NOMO-1 treated with DMSO at 0.1 percent for 48 hours (cell line): ENCODE results near the gene CLPSL1.

ENCODE experiments used
- DNase-seq: peaks from one replicate; lab custom pipeline; 2025; ENCODE audit not compliant: unreplicated experiment; lab: John Stamatoyannopoulos, UW

CLPSL1 gene

GRCh38 chr6:35757456-35758123 is 23.2 kb upstream of the CLPSL1 start:
- no peak for DNase-seq

- no peak for DNase-seq
Measured at GRCh38 chr6:35759426-35759825, 21.4 kb upstream of the CLPSL1 start.

- no peak for DNase-seq
Measured at GRCh38 chr6:35765739-35766138, 15.1 kb upstream of the CLPSL1 start.

- no peak for DNase-seq
Measured at GRCh38 chr6:35769211-35769610, 11.6 kb upstream of the CLPSL1 start.

- DNase-seq: no peak
Measured at GRCh38 chr6:35771343-35771627, 9.5 kb upstream of the CLPSL1 start.

GRCh38 chr6:35774116-35774794 is 6.6 kb upstream of the CLPSL1 start:
- DNase-seq: no peak

GRCh38 chr6:35775031-35775430 is 5.8 kb upstream of the CLPSL1 start:
- no peak for DNase-seq

- DNase-seq: peak; percentile 32
Measured at GRCh38 chr6:35776364-35777215, 4.2 kb upstream of the CLPSL1 start, which contains the start of gene CLPSL2. Gene CLPSL2 (plus strand): TSS chr6:35776598. CDS start chr6:35776619, 21 bp downstream.

- no peak for DNase-seq
Measured at GRCh38 chr6:35777356-35778102, 3.3 kb upstream of the CLPSL1 start.

- DNase-seq: no peak
Measured at GRCh38 chr6:35778437-35778836, 2.4 kb upstream of the CLPSL1 start.

- no peak for DNase-seq
Measured at GRCh38 chr6:35781290-35781689, 471 bp downstream of the CLPSL1 start.

GRCh38 chr6:35782424-35782823 is 1.6 kb downstream of the CLPSL1 start:
- DNase-seq: no peak

- no peak for DNase-seq
Measured at GRCh38 chr6:35784200-35784599, 3.4 kb downstream of the CLPSL1 start.

- DNase-seq: no peak
Measured at GRCh38 chr6:35786272-35786671, 5.5 kb downstream of the CLPSL1 start.

- no peak for DNase-seq
Measured at GRCh38 chr6:35786810-35787209, 6.0 kb downstream of the CLPSL1 start.

GRCh38 chr6:35787266-35788218 is 6.7 kb downstream of the CLPSL1 start:
- DNase-seq: no peak

- no peak for DNase-seq
Measured at GRCh38 chr6:35788423-35788982, 7.7 kb downstream of the CLPSL1 start.

GRCh38 chr6:35790683-35791082 is 9.9 kb downstream of the CLPSL1 start:
- no peak for DNase-seq

- no peak for DNase-seq
Measured at GRCh38 chr6:35794536-35795452, 14.0 kb downstream of the CLPSL1 start.
